NCI-H2029 (cell line): ENCODE measurements around the gene TGFB2.

ENCODE experiments used
- DNase-seq: peaks from one replicate; lab custom pipeline; 2025; lab: John Stamatoyannopoulos, UW

TGFB2 gene

DNA sequence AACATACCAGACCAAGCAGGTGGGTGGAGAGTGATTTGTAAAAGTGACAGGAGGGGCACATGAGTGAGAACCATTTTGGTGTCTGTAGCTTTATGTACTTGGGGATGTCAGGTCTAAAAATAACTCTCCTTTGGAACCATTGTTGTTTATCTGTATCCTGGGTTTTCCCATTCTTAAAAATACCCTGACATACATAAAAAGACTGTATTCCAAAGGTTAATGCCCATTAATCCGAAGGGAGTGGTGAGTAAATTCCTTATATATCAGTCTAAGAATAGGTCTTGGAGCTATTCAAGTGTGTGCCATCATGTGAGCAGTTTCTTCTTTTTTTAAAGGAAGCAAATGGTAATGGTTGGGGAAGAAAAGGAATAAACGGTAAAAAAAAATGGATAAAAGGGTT, 117.5 kb downstream of the TGFB2 start:
- no peak for DNase-seq

DNA sequence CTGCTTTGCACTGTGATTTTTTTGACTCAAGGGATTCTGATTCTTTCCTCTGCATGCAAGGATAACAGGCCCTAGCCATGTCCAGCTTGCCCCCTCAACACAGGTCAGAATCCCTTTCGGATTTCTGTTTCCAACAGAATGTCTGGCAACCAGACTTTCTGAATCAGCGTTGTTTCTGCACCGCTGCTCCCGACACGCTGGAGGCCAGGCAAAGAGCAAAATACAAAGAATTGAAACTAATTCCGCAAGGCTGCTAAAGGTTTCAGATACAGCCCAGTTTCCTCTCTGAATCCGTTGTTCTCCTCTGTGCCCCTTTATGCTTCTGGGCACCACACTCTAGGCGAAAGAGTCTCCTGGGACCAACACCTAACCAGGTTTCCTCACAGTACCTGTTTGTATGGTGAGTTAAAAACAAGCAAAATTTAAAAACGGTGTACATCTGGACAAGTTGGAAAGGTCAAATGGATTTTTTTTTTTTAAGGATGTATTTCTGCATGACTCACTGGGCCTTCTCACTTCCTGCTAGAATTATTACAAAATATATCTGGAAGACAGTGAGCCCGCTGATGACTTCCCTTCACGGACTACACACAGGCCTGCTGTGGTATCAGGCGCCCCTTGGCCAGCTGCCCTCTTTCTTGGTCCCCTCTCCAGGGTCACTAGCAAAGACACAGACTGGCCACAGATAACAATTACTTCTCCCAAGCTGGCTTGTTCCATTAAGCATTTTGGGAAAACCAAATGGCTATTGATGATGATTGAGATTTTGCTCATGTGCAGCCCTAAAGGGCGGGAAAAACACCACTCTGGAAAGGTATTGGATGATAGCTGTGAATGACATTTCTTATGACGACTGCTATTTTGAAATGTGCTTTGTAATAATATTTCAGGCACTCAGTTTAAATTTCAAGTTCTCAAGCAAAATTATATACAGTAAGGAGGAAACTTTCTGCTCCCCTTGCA, 118.3 kb downstream of the TGFB2 start:
- no peak for DNase-seq

DNA sequence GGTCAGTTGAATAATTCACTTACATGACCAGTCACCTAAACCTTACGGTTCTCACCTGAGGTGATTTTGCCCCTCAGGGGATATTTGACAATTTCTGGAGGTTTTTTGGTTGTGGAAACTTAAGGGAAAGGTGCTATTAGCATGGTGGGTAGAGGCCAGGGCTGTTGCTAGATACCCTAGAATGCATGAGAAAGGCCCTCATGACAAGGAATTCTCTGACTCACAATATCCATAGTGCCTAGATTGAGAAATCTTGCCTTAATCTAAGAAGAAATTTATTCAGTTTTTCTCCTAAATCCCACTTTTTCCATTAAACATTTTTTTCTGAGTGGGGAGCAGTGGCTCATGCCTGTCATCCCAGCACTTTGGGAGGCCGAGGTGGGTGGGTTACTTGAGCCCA, 119.7 kb downstream of the TGFB2 start:
- no peak for DNase-seq

DNA sequence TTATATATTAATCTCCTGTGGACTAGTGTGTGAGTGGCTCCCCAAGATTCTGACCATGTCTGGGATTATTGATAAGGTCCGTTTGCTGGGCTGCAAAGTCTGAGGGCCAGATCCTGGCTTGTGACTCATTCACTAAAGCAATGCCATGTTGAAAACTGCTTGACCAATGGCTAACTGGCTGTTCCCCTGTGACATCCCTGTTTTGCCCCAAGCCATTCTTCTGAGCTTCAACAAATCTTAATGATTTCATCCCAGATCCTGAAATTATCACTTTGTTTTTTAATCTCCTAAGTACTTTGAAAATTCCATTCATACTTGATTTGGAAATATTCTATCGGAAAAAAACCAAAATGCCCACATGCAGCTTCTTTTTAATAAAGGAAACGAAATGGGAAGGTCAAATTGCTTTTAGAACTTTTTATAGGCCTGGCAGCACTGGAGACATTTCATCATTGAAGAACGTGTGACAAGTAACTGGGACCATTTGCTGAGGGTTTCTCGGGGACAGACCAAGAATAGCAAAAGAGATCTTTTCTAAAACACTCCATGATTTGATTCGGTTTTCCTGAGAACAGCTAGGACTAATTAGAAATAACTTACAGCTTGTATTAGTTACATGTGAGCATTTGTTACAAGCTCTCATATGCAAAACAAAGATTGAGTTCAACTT, 121.3 kb downstream of the TGFB2 start:
- DNase-seq: no peak

DNA sequence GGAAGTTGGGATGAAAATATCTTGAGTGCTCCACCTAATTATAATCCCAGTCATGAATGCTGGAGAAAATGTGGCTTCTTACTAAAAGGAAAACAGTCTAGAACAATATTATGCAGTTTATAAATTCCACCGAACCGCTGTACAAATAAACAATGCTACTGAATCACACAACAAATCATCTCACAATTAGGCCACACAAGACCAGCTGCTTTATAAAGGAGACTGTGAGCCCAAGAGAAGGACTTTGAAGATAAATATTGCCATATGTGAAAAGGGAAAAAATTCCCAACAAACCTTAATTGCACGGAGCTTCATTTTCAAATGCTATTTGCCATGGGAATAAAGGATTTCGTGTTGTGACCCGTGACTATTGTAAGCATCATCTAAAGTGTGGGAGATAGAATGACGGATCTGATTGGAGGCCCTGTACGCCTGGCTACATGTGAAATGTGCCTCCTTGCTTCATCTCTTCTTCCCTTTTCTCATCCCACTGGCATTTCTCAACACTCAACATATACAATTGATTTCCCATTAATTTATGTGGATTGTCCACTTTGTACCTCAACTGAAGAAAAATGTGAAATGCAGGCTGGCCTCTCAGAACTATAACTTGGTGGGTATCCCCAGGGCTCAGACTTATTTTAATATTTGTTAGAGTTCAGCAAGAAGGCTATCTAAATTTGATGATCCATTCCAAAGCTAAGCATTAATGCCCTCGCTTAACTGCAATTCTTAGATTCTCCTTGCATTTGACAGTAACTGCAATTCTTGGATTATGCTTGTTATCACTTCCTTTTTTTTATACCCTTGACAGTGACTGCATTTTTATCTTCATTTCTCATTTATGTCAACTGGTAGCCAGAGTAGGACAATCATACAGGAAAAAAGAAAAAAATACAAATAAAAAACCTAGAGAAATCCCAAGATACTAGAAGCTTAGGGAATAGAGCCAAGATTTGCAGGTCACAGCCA, 122.3 kb downstream of the TGFB2 start:
- DNase-seq: no peak

DNA sequence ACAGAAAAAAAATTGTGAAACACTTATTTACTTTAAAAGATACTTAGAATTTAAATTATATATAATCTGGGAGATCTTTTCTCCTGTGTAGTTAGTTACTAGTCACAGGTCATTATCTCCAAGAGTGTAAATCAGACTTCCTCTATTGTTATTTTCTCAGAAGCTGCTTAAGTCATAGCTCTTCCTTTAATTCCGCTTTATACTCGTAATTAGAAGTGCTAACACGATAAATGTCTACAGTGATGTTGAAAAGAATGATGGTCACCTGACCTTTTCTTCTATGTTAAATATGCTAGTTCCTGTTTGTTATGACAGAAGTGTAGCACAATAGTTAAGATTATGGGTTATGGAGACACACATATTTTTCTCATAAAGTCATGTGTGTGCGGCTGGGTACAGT, 123.6 kb downstream of the TGFB2 start:
- no peak for DNase-seq

DNA sequence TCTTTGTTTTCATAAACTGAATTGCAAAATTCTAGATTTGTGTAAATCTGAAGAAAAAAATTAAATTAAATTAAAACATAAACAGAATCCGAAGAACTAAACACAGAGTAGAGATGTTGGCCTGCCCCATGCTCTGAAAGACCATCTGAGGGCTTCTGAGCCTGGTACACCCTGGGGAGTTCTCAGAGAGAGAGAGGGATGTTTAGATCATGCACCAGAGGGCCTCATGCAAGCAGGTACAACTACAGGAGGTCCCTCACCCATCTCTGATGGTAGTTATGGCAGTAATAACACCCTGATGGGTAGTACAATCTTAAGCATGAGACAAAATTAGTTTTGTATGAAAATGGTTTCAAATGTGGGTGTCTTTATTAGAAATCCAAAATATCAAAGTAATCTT, 127.7 kb downstream of the TGFB2 start:
- no peak for DNase-seq

DNA sequence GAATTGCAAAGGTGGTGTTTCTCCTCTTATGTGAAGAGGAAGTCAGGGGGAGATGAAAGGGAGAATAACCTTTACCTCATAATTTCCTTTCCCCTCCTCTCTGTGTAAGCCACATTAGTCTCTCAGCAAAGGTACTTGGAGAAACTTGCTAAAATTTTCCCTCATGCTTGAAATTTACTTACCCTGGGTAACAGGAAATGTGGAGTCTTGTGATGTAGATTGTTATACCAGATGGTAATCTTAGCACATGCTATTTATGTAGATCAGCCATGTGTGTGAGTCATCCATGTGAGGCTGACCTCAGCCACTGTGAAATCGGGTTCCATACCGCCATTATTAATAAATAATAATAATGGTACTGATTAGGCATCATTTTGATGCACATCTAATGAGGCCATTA, 128.4 kb downstream of the TGFB2 start:
- no peak for DNase-seq

DNA sequence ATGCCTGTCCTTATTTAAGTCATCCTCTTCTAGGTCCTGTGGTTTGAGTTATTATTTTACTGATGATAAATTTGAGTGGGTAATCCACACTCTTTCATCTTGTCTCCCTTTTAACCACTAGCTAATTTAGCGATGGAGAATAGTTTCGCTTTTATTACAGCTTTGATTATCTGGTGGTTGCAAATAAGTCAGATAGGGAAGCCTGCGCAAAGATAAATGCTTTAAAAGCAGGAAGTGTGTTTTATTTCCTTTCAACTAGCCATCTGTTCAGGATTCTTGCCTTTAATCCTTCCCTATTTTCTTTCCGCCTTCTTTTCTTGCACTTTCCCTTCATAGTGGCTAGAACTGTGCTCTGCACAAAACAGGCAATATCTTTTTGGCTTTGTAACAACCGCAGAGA, 129.0 kb downstream of the TGFB2 start:
- DNase-seq: no peak

DNA sequence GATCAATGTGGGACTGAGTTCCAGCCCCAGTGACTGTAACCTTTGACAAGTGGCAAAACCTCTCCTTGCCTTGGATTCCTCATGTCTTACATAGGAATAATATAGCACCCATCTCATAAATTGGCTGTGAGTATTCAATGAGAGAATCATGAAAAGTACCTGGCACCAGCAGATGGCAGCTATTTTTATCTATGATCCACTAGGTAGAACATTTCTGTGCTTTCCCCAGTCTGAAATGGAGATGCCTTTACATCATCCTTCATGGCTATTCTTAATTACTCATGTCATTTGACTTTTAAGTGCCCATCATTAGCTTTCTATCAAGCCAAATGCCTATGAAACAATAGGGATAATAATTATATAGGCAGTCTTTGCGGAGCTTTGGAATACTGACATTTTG, 130.1 kb downstream of the TGFB2 start:
- DNase-seq: no peak

DNA sequence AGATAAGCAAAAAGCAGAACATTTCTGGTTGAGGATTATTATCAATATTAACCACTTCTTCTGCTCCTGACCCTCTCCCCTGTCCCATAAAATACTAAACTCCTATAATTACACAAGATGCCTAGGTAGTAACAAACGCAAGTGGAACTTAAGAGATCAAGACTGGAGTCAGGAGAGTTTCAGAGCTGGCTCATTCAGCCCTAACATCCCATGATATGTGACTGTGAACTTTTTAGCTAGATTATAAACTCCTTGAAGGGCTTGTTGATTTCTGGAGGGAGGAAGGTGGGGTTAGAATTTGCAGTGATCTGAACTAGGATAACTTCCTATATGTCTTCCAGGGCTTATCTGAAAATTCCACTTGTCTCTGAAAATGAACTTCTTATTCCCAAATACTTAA, 130.6 kb downstream of the TGFB2 start:
- DNase-seq: no peak

DNA sequence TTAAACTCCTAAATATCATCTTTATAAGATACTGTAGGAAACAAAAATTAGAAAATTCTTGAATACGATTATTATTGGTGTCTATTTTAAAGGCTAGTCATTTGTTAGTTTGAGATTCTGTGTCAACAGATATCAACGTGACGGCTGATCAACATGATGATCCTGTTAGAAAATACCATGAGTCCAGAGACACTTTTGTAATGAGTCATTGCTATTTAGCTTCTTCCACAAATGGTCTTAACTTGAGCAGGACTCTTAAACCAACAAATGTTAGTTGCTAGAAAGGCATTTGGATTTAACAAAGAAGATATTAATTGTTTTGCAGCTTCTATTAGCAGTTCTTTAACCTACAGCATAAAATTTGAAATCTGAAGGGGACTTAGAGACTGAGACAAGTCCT, 131.2 kb downstream of the TGFB2 start:
- no peak for DNase-seq

DNA sequence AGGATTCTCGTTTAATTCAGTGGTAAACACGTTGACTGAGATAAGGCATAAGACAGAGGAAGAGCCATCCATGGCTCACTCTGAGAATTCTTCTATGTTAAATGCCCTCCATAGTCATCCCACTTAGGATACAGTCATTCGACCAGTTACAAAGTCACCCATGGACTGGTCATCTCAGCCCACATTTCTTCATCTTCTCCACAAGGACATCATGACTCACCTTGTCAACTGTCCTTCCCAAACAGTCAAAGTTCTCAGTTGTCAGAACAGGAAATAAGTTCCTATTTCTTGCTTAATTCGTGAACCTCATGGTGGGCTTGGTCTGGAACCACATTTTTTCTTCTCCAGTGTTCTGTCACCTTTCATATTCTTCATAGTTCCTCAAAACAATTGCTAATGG, 133.2 kb downstream of the TGFB2 start:
- no peak for DNase-seq

DNA sequence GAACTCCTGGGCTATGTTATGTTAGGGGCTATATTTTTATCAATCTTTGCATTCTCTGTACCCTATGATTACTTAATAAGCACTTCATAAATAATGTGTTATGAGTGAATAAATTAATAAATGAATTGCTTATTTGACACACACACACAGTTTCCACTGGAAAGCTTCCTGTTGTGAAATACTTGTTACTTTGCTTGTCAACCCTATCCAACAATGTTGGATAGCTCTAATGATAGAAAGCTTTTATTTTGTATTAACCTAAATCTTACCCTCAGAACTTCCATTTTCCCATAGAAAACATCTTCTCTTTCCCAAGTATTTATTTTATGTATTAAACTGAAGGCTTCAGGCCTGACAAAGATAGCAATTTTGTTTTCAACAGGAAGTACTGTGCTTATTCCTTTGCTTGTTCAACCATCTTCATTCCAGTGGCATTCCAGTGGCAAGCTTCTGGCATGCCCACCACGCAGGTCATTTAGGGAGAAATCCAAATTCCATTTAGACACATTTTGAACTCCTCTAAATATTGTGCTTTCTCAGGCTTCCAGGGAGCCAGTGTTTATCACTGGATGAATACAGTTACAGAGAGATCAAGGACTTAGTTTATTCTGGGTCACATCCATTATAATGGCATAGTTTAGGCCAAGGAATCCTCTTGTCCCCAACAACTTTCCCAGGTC, 134.4 kb downstream of the TGFB2 start:
- no peak for DNase-seq

DNA sequence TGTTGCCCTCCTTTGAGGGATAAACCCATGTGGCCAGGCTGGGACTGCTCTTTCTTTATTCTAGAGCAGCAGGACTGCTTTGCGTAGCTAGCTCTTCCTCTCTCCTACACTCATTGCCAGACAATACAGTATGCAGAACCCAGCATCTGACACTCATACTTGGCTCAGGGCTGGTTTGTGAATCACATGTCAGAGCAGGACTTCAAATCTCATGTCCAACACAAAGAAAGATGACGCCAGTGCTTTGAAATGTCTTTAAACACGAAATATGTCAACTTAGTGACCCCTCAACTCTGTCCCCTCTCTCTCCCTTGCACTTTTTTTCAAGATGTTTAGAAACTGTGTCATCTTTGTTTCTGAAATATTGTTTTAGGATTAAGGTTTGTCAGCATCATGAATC, 135.0 kb downstream of the TGFB2 start:
- no peak for DNase-seq

DNA sequence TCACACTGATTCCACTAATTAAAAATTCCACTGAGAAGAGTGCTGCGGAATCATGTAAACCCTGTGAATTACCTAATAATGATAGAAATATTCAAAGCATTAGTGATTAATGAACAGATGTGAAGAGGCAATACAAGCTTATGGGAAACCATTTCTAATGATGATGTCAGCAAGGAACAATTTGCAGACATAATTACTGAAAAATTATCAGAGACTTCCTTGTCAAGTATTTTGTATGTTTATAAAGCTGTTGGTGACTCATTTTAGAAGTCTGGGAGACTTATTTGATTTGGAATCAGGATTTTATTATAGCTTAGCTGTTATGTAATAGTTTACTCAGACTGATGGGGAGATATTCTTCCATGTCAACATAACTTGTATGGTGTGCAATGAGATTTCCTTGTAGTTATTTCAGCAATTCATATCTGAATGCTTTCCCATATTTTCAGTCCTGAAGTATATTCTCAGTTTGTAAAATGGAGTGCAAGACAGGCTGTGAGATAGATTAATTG, 135.5 kb downstream of the TGFB2 start:
- DNase-seq: no peak

DNA sequence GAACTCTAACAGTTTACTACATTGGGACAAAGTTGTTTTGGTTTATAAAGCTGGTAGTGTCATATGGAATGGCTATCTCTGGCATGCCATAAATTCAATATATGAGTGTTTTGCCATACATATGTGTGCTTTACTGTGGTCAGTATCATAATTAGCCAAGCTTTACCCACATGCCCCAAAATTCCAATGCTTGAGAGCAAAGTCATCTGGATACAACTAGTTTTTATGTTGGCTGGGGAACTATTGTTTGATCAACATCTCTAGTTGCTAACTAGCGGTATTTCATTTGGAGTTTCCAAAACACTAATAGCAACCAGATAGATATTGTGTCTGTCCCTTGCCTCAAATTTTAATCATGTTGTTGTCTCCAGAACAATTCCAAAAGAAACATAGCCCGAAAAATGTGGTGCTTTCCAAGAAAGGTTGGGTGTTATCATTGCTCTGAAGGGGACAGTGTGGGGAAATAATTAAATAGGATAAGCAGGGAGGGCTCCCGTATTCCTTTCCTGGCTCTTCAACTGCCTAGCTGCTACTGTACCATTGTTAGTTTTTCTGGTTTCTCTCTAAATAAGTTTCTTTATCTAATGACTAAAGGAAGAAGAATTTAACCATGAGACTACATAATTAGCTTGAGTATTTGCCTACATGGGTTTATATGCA, 136.1 kb downstream of the TGFB2 start:
- no peak for DNase-seq

DNA sequence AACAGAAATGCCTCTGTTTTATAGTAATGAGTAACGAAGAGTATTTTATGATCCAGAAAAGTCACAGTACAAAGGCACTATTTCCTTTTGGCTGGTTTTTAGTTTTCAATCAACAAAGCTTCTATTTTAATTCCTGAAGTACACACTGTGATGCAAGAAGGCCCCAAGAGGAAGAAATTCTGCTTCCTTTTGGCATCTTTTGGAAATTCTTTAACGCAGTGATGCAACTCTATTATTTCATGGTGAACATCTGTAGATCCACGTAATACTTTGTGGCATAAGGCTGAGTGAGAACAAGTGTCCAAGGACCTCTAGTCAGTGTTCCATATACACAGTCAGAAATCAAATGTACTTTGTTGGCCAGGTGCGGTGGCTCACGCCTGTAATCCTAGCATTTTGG, 137.5 kb downstream of the TGFB2 start:
- no peak for DNase-seq

DNA sequence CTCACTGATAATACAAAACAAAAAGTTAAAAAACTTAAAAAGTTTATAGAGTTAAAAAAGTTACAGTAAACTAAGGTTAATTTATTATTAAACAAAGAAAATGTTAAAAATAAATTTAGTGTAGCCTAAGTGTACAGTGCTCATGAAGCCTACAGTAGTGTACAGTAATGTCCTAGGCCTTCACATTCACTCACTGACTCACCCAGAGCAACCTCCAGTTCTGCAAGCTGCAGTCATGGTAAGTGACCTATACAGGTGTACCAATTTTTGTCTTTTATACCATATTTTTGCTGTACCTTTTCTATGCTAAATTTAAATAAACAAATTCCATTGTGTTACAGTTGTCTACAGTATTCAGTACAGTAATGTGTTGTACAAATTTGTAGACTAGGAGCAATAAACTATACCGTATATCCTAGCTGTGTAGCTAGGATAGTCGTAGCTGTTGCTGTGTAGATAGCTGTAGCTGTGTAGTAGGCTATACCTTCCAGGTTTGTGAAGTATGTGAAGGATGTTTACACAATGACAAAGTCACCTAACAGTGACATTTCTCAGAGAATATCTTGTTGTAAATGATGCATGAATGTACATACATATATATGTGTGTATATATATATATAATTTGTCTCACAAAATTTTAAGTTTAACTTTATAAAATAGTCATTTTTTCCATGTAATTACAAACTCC, 140.2 kb downstream of the TGFB2 start:
- no peak for DNase-seq

DNA sequence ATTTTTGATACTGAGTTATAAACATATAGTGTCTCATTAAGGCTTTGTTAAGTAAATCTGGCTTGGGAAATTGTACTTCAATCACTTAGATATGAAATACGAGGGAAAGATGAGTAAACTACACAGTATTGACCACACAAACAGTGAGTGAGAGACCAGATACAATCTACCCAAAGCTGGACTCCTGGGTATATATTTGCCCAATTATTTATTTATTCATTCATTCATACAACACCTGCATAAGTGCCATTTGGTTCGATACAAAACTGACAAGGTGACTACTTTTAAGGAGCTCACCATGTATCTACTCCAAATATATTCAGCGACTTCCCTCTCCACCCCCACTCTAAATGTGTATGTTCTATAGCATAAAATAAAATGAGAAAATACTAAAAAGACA, 143.4 kb downstream of the TGFB2 start:
- DNase-seq: no peak
